Hypothalamus (tissue), 51 donors: ENCODE results near the gene RIC1.
"Not testable (repeated sequence)": the region's sequence is repeated elsewhere in the genome, so short reads cannot be mapped to it uniquely, and the experiment has no call there.

Source experiments
- DNase-seq, 51 donors: peaks; one replicate each; lab custom pipeline; 2025; lab: John Stamatoyannopoulos, UW

The RIC1 gene, protein sequence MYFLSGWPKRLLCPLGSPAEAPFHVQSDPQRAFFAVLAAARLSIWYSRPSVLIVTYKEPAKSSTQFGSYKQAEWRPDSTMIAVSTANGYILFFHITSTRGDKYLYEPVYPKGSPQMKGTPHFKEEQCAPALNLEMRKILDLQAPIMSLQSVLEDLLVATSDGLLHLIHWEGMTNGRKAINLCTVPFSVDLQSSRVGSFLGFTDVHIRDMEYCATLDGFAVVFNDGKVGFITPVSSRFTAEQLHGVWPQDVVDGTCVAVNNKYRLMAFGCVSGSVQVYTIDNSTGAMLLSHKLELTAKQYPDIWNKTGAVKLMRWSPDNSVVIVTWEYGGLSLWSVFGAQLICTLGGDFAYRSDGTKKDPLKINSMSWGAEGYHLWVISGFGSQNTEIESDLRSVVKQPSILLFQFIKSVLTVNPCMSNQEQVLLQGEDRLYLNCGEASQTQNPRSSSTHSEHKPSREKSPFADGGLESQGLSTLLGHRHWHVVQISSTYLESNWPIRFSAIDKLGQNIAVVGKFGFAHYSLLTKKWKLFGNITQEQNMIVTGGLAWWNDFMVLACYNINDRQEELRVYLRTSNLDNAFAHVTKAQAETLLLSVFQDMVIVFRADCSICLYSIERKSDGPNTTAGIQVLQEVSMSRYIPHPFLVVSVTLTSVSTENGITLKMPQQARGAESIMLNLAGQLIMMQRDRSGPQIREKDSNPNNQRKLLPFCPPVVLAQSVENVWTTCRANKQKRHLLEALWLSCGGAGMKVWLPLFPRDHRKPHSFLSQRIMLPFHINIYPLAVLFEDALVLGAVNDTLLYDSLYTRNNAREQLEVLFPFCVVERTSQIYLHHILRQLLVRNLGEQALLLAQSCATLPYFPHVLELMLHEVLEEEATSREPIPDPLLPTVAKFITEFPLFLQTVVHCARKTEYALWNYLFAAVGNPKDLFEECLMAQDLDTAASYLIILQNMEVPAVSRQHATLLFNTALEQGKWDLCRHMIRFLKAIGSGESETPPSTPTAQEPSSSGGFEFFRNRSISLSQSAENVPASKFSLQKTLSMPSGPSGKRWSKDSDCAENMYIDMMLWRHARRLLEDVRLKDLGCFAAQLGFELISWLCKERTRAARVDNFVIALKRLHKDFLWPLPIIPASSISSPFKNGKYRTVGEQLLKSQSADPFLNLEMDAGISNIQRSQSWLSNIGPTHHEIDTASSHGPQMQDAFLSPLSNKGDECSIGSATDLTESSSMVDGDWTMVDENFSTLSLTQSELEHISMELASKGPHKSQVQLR (N-terminal part only)

DNA sequence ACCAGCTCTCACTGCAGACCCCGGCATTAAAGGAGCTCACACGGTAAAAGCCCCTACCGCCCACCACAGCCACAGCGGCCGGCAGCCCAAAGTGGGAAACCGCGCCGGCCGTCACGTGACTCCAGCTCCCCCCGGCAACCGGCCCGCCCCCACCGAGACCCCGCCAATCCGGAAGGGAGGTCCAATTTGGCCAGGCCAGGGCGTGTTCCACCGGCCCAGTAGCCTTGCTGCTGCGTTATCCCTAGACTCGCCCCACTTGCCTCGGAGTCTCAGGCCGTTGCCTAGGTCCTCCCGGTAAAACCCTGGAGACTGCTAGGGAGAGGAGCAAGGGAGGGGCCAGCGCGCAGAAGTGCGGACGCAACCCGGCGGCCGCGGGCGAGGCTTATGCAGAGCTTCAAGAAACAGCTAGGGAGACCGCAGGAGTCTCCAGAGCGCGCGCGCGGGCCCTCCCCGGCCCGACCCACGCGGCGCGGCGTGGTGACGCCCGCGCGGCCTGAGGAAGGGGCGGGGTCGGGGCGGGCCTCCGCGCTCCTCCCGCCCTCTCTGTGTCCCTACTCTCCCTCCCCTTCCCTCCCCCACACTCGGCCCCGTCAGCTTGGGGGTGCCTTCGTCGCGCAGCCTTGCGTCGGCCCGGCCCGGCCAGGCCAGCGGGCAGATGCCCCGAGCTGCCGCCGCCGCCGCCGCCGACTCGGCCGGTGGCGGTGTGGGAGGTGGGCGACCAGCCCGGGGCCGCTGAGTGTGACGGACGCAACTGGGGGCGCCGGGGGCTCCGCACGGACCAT lies at the start of gene RIC1:
TSS of gene RIC1 (plus strand) at position 578 of the 782 bp plus-strand sequence. CDS start at position 781, 203 bp downstream.
- DNase-seq, result peak; percentile 58 to 98 (median 90)

DNA sequence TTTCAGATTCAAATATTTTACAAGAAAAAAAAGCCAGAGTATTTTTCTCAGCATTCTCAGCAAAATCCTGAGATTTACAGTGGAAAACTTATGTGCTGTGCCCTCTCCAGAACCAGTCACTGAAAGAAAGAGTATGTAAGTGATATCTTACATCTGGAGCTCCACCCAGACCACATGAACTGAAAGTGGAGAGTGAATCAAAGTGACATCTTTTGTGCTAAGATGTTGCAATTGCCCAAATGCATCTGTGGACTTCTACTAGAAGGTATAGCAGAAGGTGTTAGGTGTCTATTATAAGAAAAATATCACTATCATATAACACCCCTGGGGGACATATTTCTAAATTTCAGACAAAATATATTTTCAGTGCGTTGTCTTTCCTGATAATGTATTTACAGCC lies 49.0 kb upstream of the RIC1 start:
- no peak for DNase-seq

DNA sequence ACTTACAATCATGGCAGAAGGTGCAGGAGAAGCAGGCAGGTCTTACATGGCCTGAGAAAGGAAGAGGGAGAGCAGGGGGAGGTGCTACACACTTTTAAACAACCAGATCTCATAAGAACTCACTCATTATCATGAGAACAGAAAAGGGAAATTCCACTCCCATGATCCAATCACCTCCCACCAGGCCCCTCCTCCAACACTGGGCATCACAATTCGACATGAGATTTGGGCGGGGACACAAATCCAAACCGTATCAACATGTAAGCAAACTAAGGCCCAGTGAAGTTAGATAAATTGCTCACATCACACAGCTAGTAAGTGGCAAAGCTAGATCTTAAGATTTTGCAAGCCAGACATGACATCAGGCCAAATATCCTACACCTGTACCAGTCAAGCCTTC lies 48.3 kb upstream of the RIC1 start:
- no peak for DNase-seq

DNA sequence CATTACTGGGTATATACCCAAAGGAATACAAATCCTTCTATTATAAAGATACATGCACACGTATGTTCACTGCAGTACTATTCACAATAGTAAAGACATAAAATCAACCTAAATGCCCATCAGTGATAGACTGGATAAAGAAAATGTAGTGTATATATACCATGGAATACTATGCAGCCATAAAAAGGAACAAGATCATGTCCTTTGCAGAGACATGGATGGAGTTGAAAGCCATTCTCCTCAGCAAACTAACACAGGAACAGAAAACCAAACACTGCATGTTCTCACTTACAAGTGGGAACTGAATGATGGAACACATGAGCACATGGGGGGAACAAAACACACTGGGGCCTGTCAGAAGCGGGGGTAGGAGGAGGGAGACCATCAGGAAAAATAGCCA lies 47.2 kb upstream of the RIC1 start:
- not testable (repeated sequence) for DNase-seq

DNA sequence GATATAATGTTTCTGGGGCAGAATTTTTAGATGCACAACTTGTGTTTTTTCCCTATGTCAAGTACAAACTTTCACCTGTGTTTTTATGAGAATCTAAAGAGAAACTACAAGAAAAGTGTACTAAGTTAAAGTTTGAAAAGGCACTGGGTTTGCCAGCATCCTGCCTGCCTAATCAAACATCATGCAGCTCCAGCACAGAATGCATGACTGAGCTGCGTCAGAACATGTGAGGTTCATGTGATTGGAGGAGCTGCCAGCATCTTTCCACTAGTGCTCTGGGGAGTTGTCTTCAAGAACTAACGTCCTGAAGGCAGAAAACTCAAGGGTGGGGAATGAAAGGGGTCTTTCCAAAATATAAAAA lies 46.1 kb upstream of the RIC1 start:
- peak in 1 of 51 donors; percentile 2 for DNase-seq

DNA sequence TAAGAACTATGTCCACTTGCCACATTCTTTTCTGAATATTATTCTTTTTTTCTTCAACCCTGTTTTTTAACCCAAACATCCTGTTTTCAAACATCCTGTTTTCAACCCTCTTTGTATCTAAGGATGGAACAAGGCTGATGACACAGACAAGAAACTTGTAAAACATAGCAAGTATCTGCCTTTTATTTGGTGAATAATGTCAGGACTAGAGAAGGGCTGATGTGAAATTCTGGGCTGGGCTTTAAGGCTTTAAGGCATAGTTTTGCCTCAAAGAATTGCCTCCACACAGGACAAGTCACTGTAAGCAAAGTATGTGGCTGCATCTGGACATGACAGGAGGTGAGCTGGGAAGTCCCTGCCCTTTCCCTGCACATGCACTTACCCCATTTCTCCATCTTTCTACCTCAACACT lies 42.5 kb upstream of the RIC1 start:
- DNase-seq, result no peak

DNA sequence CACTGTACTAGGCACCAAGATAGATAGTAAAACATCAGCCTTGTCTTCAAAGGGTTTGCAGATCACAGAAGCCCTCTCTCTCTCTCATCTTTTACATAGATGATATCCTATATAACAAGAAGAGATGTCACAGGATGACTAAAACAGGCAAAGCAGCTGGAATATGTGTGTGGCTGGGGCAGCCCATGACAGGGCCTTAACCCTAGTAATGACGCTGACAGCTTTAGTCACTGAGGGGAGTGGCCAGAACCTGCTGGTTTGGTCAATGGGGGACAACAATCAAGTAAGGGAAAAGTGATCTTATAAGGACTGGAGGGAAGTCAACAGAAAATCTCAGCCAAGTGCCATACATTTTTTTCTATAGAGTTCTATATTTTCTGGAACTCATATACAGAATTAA lies 41.9 kb upstream of the RIC1 start:
- no peak for DNase-seq

DNA sequence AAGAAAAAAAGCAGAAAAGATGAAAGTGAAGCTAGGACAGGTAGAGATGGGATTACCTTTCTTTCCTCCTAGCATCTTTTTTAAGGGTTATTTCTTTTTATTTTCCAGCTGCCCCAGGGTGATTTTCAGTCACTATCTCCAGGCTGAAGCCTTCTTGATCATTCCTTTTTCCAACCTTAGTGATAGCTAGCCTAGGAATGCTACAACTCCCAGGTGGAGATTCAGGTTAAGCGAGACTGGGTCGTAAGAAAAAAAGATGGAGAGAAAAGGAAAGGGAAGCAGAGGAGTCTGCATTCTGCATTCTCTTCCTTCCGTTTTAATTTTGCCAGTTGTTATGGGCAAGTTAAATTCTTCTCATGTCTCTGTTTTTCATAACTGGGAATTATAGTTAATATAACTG lies 36.7 kb upstream of the RIC1 start:
- no peak for DNase-seq

DNA sequence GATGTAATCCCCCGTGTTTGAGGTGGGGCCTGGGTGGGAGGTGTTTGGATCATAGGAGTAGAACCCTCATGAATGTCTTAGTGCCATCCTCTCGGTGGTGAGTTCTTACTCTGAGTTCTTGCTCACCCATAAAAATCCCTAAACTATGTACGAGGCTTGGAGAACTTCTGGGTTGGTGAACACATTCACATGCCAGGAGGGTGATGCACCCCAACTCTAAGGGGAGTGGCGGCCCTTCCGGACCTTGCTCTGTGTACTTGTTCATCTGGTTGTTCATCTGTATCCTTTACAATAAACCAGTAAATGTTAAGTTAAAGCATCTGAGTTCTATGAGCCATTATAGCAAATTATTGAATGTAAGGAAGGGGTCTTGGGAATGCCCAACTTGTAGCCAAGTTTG lies 36.0 kb upstream of the RIC1 start:
- no peak for DNase-seq

DNA sequence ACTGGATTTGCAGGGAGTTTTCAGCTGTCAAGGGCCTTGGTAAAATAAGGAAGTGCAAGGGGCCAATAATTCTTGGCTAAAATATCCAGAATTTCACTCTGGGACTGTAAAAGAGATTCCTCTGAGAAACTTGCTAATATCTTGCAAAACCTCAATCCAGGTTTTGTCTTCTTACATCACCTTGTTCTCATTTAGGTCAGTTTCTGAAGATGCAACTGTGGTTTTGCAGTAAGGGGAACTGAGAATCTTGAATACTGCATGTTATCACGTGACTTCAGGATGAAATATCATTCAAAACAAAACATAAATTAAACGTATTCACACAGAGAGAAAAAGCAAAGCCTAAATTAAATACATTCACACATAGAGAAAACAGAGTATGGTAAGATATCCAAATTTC lies 35.0 kb upstream of the RIC1 start:
- no peak for DNase-seq

DNA sequence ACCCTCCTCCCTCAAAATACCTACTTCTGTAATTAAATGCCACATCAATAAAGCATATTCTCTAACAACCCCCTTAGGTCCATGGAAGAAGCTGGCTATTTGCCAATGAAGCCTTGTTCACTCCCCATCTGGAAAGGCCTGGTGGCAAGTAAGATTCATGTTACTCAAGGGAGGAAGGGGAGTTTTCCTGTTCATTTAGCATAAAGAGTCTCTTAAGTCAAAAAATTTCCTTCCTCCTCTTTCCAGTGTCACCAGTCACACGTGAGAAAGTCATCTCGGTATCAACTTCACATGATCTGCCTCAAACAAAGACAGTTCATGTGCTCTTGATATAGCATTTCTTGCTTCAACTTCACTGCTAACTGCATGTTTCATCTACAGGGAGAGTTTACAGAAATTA lies 32.7 kb upstream of the RIC1 start:
- DNase-seq, result no peak

DNA sequence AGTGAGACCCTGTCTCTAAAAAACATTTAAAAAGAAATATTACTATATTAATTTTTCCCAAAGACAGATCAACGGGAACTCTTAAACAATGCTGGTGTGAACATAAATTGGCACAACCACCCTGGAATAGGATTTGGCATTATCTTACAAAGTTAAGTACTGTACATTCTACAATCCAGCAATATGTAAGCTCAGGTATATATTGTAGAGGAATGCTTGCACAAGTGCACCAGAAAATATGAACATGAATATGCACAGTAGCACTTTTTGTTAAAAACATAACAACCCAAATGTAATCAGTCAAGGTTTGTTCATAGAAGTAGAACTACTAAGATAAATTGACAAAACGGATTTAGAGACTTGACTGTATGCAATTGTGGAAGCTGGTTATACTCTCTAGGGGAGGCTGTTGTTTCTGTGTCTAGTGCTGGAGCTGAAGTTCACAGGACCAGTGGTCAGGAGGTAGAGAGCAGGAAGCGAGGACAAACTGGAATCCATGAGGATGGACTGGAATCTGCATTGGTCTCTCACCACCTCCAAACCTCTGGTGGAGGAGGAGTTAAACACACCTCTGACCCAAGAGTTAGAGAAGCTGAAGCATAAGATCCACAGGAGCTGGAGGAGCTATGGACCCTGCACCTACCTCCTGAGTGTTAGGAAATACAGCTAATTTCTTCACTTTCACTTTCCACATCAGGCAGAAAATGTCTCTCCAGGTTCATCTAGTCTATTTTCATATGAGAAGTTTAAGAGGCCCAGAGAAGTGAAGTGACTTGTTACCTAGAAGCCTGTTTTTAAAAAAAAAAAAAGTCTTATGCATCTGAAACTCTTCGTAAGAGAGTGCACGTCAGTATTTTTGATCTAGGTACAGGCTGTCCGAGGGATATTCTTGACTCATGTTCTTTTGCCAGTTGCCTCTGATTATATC lies 20.3 kb upstream of the RIC1 start:
- peak in 1 of 51 donors; percentile 8 for DNase-seq

DNA sequence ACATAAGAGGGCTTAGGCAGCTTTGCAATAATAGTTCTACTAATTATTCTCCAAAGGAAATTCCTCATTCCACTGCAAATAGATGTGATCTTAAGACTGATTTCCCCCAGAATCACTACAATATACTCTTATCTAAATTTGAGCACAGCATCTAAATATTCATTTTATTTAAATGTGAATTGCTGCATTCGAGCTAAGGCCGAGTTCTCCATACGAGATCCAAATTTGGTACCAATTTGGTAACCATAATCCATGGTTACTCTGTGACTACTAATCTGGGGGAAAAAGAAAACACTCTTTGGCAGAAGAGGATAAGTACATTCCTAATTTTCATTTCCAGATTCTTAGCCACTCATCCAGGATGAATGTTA lies 19.7 kb upstream of the RIC1 start:
- no peak for DNase-seq

DNA sequence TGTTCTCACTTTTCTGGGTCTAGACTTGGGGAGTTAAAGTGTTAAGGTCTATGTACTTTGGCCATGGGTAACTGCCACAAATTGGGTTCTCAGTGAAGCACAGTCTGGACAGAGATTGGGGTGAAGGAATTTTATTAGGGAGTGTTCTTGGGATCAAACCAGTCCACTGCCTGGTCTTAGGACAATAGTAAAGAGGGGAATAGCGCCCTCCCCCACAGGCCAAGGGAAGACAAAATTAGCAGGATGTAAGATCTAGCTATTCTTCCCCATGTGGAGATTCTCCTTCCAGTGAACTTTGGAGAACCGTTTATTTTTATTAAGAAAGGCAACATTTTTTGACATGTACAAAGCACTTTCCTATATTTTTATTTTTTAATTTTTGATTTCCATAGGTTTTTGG lies 18.4 kb upstream of the RIC1 start:
- no peak for DNase-seq

DNA sequence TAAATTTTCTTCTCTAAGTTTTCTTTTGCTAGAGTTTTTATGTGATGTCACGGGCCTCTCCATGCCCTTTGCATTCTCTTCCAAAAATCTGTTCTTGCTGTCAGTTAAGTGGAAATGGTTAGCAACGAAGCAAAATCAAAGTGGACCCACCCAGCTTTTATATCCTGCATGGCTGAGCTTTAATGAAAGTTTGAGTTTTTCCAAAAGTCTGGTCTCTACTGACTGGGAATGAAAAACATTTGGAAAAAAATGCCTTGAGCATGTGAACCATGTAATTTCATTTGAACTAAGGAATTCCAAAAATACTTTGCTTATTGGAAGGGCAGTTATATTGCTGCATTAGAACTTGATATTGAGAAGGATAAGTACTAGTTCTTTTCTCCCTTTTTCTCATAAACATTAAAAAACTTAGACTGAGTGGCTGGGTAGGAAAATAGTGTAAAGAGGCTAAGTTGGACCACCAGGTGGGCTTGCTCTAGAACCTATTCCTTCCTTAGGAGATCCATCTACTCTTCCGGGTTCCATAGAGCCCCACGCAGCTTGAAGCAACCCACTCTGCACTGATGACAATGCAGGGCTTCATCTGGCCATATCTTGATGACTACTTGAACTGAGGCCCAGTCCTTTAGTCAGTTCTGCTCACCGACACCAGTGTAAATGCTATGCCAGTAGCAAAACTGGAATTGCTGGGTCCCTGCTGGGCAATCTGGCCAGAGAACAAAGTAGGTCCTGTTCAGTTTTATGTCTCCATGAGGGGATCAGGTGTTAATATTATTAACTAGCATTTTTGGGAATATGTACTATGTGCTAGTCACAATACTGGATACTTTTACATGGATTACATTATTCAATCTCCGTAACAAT lies 17.4 kb upstream of the RIC1 start:
- DNase-seq, result no peak

DNA sequence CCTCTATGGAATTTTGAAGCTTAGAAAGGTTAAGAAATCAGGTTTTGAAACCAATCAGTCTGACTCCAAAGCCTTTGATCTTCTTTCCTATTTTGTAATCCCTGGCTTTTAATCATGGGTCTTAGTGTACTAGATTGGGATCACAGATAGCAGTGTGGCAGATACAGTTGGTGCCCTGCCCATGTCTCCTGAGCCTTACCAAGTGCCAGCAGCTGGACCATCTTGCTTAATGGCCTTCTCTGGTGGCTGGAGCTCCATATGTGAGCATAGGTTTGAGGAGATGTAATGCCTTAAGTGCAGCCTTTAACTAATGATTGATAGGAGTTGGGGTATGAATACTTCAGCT lies 16.7 kb upstream of the RIC1 start:
- DNase-seq, result no peak

DNA sequence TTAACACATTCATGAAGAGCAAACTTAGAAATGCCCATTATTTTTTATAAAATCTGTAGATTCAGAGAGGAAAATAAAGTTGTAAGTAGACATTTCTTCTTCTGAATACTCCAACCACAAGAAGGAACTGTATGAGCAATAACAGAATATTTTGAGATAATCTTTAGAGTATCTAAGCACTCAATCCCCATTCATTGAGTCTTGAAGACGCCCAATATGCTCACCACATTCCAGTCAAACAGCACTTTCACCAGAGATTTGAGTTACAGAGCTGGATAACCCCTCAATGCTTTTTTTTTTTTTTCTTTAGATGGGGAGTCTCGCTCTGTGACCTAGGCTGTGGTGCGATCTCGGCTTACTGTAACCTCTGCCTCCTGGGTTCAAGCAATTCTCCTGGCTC lies 14.7 kb upstream of the RIC1 start:
- DNase-seq, result no peak

DNA sequence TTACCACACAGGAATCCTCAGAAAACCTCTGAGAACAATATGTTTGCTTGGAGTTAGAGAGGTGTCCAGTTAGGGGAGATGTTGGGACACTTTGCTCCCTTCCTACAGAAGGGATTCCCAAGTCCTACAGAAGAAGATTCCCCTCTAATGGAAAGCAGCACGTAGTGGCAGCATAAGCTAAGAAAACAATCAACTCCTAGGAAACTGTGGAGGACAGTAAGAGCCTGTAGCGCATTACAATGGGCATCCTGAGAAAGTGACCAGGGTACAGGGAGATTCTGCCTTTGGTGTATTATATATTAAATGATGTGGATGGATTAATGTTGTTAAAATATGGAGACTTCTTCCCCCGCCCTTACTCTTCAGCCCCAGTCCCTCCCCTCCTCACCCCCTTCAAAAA lies 13.9 kb upstream of the RIC1 start:
- no peak for DNase-seq
